GM10266 (cell line): ENCODE results near the gene LMNTD1.

Source experiments
- DNase-seq: peaks from one replicate; pipeline ENCODE4 v3.0.0; 2012; ENCODE audit errors: extremely low spot score
- CTCF ChIP-seq: IDR thresholded peaks from 2 replicates; pipeline ENCODE4 v1.5.1; 2012; ENCODE audit warnings: mild to moderate bottlenecking, low read depth; ENCODE audit not compliant: control insufficient read depth, insufficient read depth; ENCODE audit errors: missing control alignments

LMNTD1 gene

GRCh38 chr12:25574761-25575160, 21.7 kb upstream of the LMNTD1 start:
- no peak for TF ChIP-seq CTCF
- DNase-seq, result no peak

- no peak for DNase-seq
- TF ChIP-seq CTCF, result no peak
These were observed 20.3 kb upstream of the LMNTD1 start for GRCh38 chr12:25573346-25573745.

GRCh38 chr12:25570418-25570817, 17.3 kb upstream of the LMNTD1 start:
- no peak for DNase-seq
- TF ChIP-seq CTCF, result no peak

GRCh38 chr12:25566202-25566949, 13.3 kb upstream of the LMNTD1 start:
- no peak for TF ChIP-seq CTCF

GRCh38 chr12:25558586-25558985, 5.5 kb upstream of the LMNTD1 start:
- no peak for TF ChIP-seq CTCF
- DNase-seq, result no peak

More at GRCh38 chr12:25566202-25566949, 13.3 kb upstream of the LMNTD1 start:
- no peak for DNase-seq

- no peak for TF ChIP-seq CTCF
- DNase-seq, result no peak
These were observed 4.8 kb upstream of the LMNTD1 start for GRCh38 chr12:25557830-25558436.

GRCh38 chr12:25556153-25556552, 3.1 kb upstream of the LMNTD1 start:
- no peak for DNase-seq

More at GRCh38 chr12:25556153-25556552, 3.1 kb upstream of the LMNTD1 start:
- no peak for TF ChIP-seq CTCF
